Left renal pelvis (tissue), 4 donors: ENCODE results near the gene EML3. TPM values are rescaled to one million over a fixed set of nuclear protein-coding genes. Genes with fewer than 3 reads are reported as not detected.
A peak's percentile ranks its signal among the peaks of the same experiment; 100 is the strongest.
"Not testable (repeated sequence)": the region's sequence is repeated elsewhere in the genome, so short reads cannot be mapped to it uniquely, and the experiment has no call there.

ENCODE experiments used
- DNase-seq, 4 donors: peaks; one replicate each; pipeline ENCODE4 v3.0.0-alpha.2; 2013; ENCODE audit warnings: low read depth in 4 of 4, low spot score in 3 of 4
- polyA plus RNA-seq, 4 donors: library from polyadenylated mRNA; unstranded; fragments of 120-200 nt; gene quantifications; one replicate each; pipeline ENCODE4 v1.2.1, GENCODE V29; 2013; ENCODE audit not compliant: insufficient read length in 4 of 4

The EML3 gene
- polyA plus RNA-seq, 4 donors: 31.8 to 42.3 (median 38.6) TPM

GRCh38 chr11:62600367-62601121, 12.0 kb downstream of the EML3 start:
- DNase-seq: no peak

- DNase-seq: no peak
Observed at GRCh38 chr11:62599901-62600300, 12.7 kb downstream of the EML3 start.

GRCh38 chr11:62599069-62599696, 13.4 kb downstream of the EML3 start:
- DNase-seq: peak; percentile 81 to 92 (median 86)

- DNase-seq: no peak
Observed at GRCh38 chr11:62595124-62595523, 17.5 kb downstream of the EML3 start.

- DNase-seq: no peak
Observed at GRCh38 chr11:62593434-62594044, 19.0 kb downstream of the EML3 start.

GRCh38 chr11:62592989-62593421, 19.6 kb downstream of the EML3 start:
- no peak for DNase-seq

- no peak for DNase-seq
Observed at GRCh38 chr11:62592146-62592815, 20.3 kb downstream of the EML3 start.

- DNase-seq: peak; percentile 95 to 99 (median 97)
Observed at GRCh38 chr11:62591448-62592145, 21.0 kb downstream of the EML3 start, which contains the start of gene TUT1. TSS of gene TUT1 (minus strand) at chr11:62591523. CDS start at chr11:62591485, 38 bp downstream.

GRCh38 chr11:62588966-62589637, 23.5 kb downstream of the EML3 start:
- DNase-seq: no peak

- not testable (repeated sequence) for DNase-seq
Observed at GRCh38 chr11:62585356-62585755, 27.2 kb downstream of the EML3 start.

- DNase-seq: not testable (repeated sequence)
Observed at GRCh38 chr11:62581735-62582134, 30.8 kb downstream of the EML3 start.

- no peak for DNase-seq
Observed at GRCh38 chr11:62580959-62581715, 31.4 kb downstream of the EML3 start.

- DNase-seq: no peak
Observed at GRCh38 chr11:62579252-62579651, 33.3 kb downstream of the EML3 start.

- DNase-seq: no peak
Observed at GRCh38 chr11:62578541-62578940, 34.0 kb downstream of the EML3 start.

- DNase-seq: no peak
Observed at GRCh38 chr11:62577046-62577714, 35.4 kb downstream of the EML3 start.

GRCh38 chr11:62575837-62576236, 36.7 kb downstream of the EML3 start:
- DNase-seq: no peak

- no peak for DNase-seq
Observed at GRCh38 chr11:62575156-62575555, 37.4 kb downstream of the EML3 start.

- DNase-seq: no peak
Observed at GRCh38 chr11:62574363-62575071, 38.1 kb downstream of the EML3 start.
